Glutamatergic neuron (in vitro differentiated cells): ENCODE data around the gene EPB41L2. TPM values are rescaled to one million over a fixed set of nuclear protein-coding genes. Genes with fewer than 3 reads are reported as not detected.

ENCODE experiments used
- DNase-seq: peaks from one replicate; pipeline ENCODE4 v3.0.0; 2022
- H3K27ac Mint-ChIP-seq: one replicate; pipeline ENCODE4 v1.8.0; 2020; ENCODE audit warnings: mild to moderate bottlenecking, mixed read lengths, inconsistent platforms; ENCODE audit not compliant: unreplicated experiment
- H3K27me3 Mint-ChIP-seq: one replicate; pipeline ENCODE4 v1.8.0; 2020; ENCODE audit warnings: mild to moderate bottlenecking, moderate library complexity, mixed read lengths, inconsistent platforms; ENCODE audit not compliant: unreplicated experiment
- H3K36me3 Mint-ChIP-seq: one replicate; pipeline ENCODE4 v1.8.0; 2020; ENCODE audit warnings: mild to moderate bottlenecking, mixed read lengths, inconsistent platforms; ENCODE audit not compliant: unreplicated experiment
- H3K4me1 Mint-ChIP-seq: one replicate; pipeline ENCODE4 v1.8.0; 2020; ENCODE audit warnings: mild to moderate bottlenecking, low read depth, mixed read lengths, inconsistent platforms; ENCODE audit not compliant: unreplicated experiment
- H3K4me3 Mint-ChIP-seq: one replicate; pipeline ENCODE4 v1.8.0; 2020; ENCODE audit warnings: mild to moderate bottlenecking, mixed read lengths, inconsistent platforms; ENCODE audit not compliant: unreplicated experiment
- H3K9me3 Mint-ChIP-seq: one replicate; pipeline ENCODE4 v1.8.0; 2020; ENCODE audit warnings: mild to moderate bottlenecking, moderate library complexity, mixed read lengths, inconsistent platforms; ENCODE audit not compliant: unreplicated experiment
- total RNA-seq: library from RNA; stranded (reverse); fragmentation: NEBNext Ultra II Directional; extraction: Animal tissue kit (Norgen Biotek cat#: 25700); gene quantifications from one replicate; pipeline ENCODE4 v1.2.1, GENCODE V29; 2021; ENCODE audit not compliant: unreplicated experiment
- TF ChIP-seq, protein P1 (sequence below): fragments of 200-600 bp; sonication (generic); IDR thresholded peaks from one replicate; pipeline ENCODE4 v1.5.0; 2021; ENCODE audit not compliant: partially characterized antibody, unreplicated experiment

The EPB41L2 gene
- total RNA-seq, 1 donor from 2014 or later: 36.2 TPM

DNA sequence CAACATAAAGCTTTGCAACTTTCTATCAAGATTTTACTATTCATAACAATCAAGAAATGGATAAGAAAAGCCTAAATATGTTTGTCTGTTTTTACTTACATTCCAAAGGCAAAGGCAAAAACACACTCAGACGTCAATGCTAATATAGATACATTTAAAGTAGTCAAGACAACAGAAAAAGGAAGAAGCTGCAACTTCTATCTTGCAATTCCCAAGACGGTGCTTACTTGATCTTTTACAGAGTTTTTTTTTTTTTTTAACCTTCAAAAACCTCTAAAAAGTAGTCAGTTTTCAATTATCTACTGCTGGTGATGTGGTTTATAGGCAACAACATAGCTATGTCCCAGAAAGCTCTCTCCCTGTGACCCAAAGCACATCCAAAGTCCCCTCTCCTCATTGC, 58.1 kb downstream of the EPB41L2 start:
- Mint-ChIP-seq H3K36me3 (peaks cover 22% of the 10 kb centered on the region), H3K4me3 (no peak overlapping the region), H3K9me3 (peaks cover 8% of the 10 kb centered on the region), H3K4me1 (peaks cover 5% of the 10 kb centered on the region), H3K27ac (no peak overlapping the region), H3K27me3 (peaks cover 2% of the 10 kb centered on the region)
- DNase-seq: no peak
- TF ChIP-seq, protein P1, sequence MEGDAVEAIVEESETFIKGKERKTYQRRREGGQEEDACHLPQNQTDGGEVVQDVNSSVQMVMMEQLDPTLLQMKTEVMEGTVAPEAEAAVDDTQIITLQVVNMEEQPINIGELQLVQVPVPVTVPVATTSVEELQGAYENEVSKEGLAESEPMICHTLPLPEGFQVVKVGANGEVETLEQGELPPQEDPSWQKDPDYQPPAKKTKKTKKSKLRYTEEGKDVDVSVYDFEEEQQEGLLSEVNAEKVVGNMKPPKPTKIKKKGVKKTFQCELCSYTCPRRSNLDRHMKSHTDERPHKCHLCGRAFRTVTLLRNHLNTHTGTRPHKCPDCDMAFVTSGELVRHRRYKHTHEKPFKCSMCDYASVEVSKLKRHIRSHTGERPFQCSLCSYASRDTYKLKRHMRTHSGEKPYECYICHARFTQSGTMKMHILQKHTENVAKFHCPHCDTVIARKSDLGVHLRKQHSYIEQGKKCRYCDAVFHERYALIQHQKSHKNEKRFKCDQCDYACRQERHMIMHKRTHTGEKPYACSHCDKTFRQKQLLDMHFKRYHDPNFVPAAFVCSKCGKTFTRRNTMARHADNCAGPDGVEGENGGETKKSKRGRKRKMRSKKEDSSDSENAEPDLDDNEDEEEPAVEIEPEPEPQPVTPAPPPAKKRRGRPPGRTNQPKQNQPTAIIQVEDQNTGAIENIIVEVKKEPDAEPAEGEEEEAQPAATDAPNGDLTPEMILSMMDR: no peak

DNA sequence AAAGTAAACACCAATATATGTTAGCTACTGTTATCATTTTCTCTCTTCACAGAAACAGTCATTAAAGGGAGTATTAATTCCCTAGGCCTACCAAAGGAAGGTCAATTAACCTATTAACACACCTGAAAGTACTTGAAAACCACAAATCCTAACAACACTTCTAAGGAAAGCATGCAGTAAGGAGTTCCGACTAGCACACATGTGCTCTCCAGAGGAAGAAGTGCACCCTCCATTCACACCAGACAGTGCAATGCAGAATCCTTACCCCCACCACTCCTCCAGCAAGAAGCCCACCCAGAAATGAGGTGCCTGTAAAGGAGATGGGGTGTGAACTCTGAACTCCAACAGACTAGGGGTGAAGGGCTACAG, 58.7 kb downstream of the EPB41L2 start:
- Mint-ChIP-seq H3K36me3 (peaks cover 16% of the 10 kb centered on the region), H3K4me3 (no peak overlapping the region), H3K27ac (no peak overlapping the region), H3K4me1 (peaks cover 5% of the 10 kb centered on the region), H3K9me3 (peaks cover 8% of the 10 kb centered on the region), H3K27me3 (peaks cover 2% of the 10 kb centered on the region)
- DNase-seq: no peak
- TF ChIP-seq, protein P1: no peak

DNA sequence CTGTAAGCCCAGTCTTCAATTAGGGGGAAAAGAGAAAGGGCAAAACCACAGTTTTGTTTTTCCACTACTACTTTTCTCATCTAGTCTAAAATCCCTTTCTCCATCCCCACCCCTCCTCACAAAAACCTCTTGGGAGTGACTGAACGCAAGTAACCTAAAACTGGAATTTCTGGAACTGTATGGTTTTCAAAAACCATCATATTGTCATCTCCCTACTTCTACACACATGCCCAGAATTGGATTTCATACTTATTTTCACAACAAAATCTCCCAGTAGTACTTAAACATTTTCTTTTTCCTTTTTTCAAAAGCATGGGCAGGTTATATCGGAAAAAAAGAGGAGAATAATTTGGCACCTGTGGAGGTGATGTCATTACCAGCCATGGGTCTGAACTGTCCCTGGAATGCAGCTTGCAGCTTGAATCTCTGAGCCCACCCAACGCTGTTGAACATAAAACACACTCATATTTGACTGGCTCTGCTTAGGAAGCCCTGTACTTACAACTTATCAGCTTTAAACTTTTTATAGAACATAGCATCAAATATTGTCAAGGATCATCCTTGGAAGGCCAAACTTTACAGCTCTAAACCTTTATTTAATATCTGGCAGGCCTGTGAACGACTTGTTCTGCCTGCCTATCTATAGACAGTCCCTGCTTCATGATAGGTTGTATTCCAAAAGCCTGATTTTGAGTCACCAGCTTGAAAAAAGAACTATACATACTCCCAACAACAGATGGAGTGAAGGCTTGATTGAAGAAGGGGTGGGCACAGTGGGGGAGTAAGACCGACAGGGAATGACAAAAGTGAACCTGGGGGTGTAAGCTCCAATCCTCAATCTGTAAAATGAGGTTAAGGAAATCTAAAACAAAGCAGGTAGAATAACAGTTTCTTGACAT, 59.3 kb downstream of the EPB41L2 start:
- Mint-ChIP-seq H3K27ac (no peak overlapping the region), H3K4me3 (no peak overlapping the region), H3K36me3 (peaks cover 15% of the 10 kb centered on the region), H3K9me3 (peaks cover 8% of the 10 kb centered on the region), H3K27me3 (peaks cover 2% of the 10 kb centered on the region), H3K4me1 (peaks cover 5% of the 10 kb centered on the region)
- TF ChIP-seq, protein P1: no peak
- no peak for DNase-seq

DNA sequence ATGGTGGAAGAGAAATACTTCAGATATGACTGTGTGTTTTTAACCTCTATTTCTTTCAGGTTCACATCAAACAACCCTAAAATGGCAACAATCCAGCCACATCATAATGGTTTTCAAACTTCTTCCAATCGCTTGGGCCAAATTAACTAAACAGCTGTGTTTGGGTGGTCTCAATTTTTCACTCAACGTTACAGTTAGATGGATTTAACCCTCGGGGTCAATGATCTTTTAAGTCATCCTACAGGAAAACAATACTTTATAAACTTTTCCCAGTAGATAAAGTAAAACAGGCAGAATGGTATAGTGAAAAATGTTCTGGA, 60.4 kb downstream of the EPB41L2 start:
- Mint-ChIP-seq H3K27me3 (peaks cover 2% of the 10 kb centered on the region), H3K27ac (no peak overlapping the region), H3K4me3 (no peak overlapping the region), H3K4me1 (peaks cover 6% of the 10 kb centered on the region), H3K36me3 (peaks cover 12% of the 10 kb centered on the region), H3K9me3 (peaks cover 6% of the 10 kb centered on the region)
- TF ChIP-seq, protein P1: no peak
- no peak for DNase-seq

DNA sequence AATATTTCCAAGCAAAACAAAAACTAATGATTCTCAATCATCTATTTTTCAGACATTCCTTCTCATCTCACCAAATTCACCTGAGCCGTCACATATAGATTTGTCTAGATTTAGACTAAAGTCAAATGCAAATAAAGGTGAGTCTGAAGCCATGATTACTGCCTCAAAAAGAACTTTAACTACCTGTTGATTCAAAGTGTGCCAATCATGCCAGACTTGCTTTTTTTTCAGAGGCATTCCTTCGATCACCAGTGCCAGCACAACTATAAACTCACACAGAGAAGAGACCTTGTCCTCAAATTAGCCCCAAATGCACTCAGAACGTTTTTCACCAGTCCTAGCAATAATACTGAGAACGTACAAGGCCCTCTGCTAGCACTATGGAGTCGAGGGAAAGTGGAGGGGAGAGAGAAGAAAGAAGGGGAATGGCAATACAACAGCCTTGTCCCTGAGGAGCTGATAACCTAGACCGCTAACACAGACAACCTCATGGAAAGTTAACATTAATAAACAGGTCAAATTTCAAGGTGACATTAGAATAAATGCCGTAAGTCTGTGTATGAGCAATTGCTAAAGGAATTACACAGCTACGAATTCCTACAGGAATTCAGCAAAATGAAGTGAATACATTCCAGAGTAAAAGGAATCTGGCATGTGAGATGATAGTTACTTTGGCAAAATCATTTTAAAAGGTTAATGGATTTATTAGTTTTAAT, 60.9 kb downstream of the EPB41L2 start:
- peaks cover 2% of the 10 kb centered on the region for H3K9me3 Mint-ChIP-seq
- no peak overlapping the region for H3K4me3 Mint-ChIP-seq
- H3K27ac Mint-ChIP-seq: no peak overlapping the region
- TF ChIP-seq, protein P1: no peak
- peaks cover 2% of the 10 kb centered on the region for H3K27me3 Mint-ChIP-seq
- H3K4me1 Mint-ChIP-seq: peaks cover 11% of the 10 kb centered on the region
- DNase-seq: no peak
- peaks cover 7% of the 10 kb centered on the region for H3K36me3 Mint-ChIP-seq
